Panc1 (cell line): ENCODE results near the gene CLDN34. TPM values are rescaled to one million over a fixed set of nuclear protein-coding genes. Genes with fewer than 3 reads are reported as not detected.

Experiments used
- ATAC-seq: fragments of 200-7000 bp; cut with Tn5 transposase; 2 replicates; pipeline ENCODE4 v1.9.1; 2020; ENCODE audit warnings: mild to moderate bottlenecking, moderate library complexity
- BruUV-seq: library from RNA; stranded (reverse); fragments of 400-500 nt; replicated peaks from 2 replicates; lab custom pipeline; 2021; lab: Mats Ljungman, UMichigan
- CTCF ChIA-PET: fragments of 300-600 bp; sonication (Branson Sonifier 250); formaldehyde crosslinking; loops from one replicate; lab custom pipeline; 2022; ENCODE audit warnings: antibody characterized with exemption; lab: Charles Lee
- POLR2A ChIA-PET: fragments of 300-600 bp; sonication (Branson Sonifier 250); formaldehyde crosslinking; loops from one replicate; lab custom pipeline; 2022; ENCODE audit warnings: antibody characterized with exemption; lab: Charles Lee
- DNase-seq: peaks from one replicate; pipeline ENCODE4 v3.0.0-alpha.2; 2010; ENCODE audit warnings: low read depth, low spot score
- H3K27ac ChIP-seq: 2 replicates; pipeline ENCODE4 v1.5.1; 2011; ENCODE audit warnings: mild to moderate bottlenecking, low read length, inconsistent platforms
- H3K27me3 ChIP-seq: fragments of 200-500 bp; sonication (Bioruptor generic); 2 replicates; pipeline ENCODE4 v1.6.0; 2014; ENCODE audit warnings: low read length, inconsistent platforms; ENCODE audit not compliant: control insufficient read depth, insufficient read depth
- H3K36me3 ChIP-seq: fragments of 200-500 bp; sonication (Bioruptor generic); 2 replicates; pipeline ENCODE4 v1.5.1; 2014; ENCODE audit warnings: inconsistent platforms, mild to moderate bottlenecking, low read length, moderate library complexity; ENCODE audit not compliant: control insufficient read depth, insufficient read depth
- H3K4me1 ChIP-seq: 2 replicates; pipeline ENCODE4 v1.5.1; 2011; ENCODE audit warnings: inconsistent platforms, mild to moderate bottlenecking, low read length, moderate library complexity; ENCODE audit not compliant: control insufficient read depth, insufficient read depth
- H3K4me3 ChIP-seq, 2 experiments: 2 replicates each; pipeline ENCODE4 v1.5.1; 2011 to 2012; ENCODE audit warnings: low read depth in 2 of 2, low read length in 2 of 2, mild to moderate bottlenecking in 2 of 2, inconsistent platforms in 1 of 2, moderate library complexity in 1 of 2
- H3K9me3 ChIP-seq: fragments of 200-500 bp; sonication (Bioruptor generic); 2 replicates; pipeline ENCODE4 v1.5.1; 2014; ENCODE audit warnings: low read depth, mild to moderate bottlenecking, inconsistent platforms, low read length, moderate library complexity; ENCODE audit not compliant: control insufficient read depth, insufficient read depth
- POLR2AphosphoS5 ChIP-seq: IDR thresholded peaks from 2 replicates; pipeline ENCODE4 v1.6.1; 2012; ENCODE audit warnings: mild to moderate bottlenecking, low read depth, low read length, moderate library complexity
- TCF7L2 ChIP-seq: IDR thresholded peaks from 2 replicates; pipeline ENCODE4 v1.6.1; 2011; ENCODE audit warnings: mild to moderate bottlenecking, low read depth, low read length, inconsistent platforms
- in situ Hi-C: cut with HindIII; loops from 2 replicates; pipeline ENCODE4 v1.10.0; 2016; ENCODE audit warnings: low sequenced_read_pairs, low pct_unique_long_range_greater_than_20kb
- intact Hi-C: fragments of 100-400 bp; cut with micrococcal nuclease; formaldehyde crosslinking; loops from one replicate; pipeline ENCODE4 v1.10.0; 2022; ENCODE audit not compliant: unreplicated experiment
- total RNA-seq: library from RNA; stranded (reverse); gene quantifications from one replicate; pipeline ENCODE4 v1.2.1, GENCODE V29; 2021; ENCODE audit not compliant: unreplicated experiment
- TF ChIP-seq, protein P1 (sequence below), 2 experiments: IDR thresholded peaks; 2 replicates each; pipeline ENCODE4 v1.6.1; 2011 to 2012; ENCODE audit warnings: low read depth in 2 of 2, control low read depth in 1 of 2, low read length in 1 of 2, mild to moderate bottlenecking in 1 of 2, moderate library complexity in 1 of 2; ENCODE audit not compliant: insufficient read depth in 1 of 2
- TF ChIP-seq, protein P2 (sequence below): fragments of 450-650 bp; IDR thresholded peaks from 2 replicates; pipeline ENCODE4 v1.5.1; 2017; ENCODE audit warnings: mild to moderate bottlenecking

CLDN34 gene
- total RNA-seq, 1 experiment from 2014 or later = not detected

DNA sequence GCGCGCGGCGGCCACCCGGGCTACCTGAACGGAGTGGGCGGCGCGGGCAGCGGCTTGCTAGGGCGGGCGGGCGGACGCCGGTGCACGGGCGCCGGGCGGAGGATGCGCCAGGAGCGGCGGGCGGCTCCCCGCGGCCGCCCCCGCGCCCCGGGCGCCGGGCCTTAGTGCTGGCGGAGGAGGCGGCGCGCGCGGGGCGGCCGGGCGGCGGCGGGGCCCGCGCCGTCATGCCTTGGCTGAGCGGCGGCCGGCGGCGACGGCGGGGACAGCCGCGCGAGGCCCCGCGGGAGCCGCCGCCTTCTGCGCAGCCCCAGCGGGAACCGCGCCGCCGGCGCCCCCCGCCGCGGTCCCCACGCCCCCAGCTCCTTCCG is 48.2 kb downstream of the CLDN34 start:
- BruUV-seq = no TSS peak
- no peaks in the 10 kb centered on the region for H3K27me3 ChIP-seq
- peak; percentile 29 for ATAC-seq
- no peaks in the 10 kb centered on the region; the same call in 1 of the 2 replicates for H3K4me1 ChIP-seq
- H3K9me3 ChIP-seq = no peaks in the 10 kb centered on the region
- POLR2A ChIA-PET = no interaction called here
- no peak for DNase-seq
- H3K4me3 ChIP-seq = peak overlapping the region in 1 of 2 experiments; percentile 53; a peak in 3 of 4 replicates
- H3K27ac ChIP-seq = no peak overlapping the region
- no peak for TF ChIP-seq TCF7L2
- TF ChIP-seq, protein P1, sequence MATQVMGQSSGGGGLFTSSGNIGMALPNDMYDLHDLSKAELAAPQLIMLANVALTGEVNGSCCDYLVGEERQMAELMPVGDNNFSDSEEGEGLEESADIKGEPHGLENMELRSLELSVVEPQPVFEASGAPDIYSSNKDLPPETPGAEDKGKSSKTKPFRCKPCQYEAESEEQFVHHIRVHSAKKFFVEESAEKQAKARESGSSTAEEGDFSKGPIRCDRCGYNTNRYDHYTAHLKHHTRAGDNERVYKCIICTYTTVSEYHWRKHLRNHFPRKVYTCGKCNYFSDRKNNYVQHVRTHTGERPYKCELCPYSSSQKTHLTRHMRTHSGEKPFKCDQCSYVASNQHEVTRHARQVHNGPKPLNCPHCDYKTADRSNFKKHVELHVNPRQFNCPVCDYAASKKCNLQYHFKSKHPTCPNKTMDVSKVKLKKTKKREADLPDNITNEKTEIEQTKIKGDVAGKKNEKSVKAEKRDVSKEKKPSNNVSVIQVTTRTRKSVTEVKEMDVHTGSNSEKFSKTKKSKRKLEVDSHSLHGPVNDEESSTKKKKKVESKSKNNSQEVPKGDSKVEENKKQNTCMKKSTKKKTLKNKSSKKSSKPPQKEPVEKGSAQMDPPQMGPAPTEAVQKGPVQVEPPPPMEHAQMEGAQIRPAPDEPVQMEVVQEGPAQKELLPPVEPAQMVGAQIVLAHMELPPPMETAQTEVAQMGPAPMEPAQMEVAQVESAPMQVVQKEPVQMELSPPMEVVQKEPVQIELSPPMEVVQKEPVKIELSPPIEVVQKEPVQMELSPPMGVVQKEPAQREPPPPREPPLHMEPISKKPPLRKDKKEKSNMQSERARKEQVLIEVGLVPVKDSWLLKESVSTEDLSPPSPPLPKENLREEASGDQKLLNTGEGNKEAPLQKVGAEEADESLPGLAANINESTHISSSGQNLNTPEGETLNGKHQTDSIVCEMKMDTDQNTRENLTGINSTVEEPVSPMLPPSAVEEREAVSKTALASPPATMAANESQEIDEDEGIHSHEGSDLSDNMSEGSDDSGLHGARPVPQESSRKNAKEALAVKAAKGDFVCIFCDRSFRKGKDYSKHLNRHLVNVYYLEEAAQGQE (IDR thresholded peaks at IDR 0.05; ENCODE audit: insufficient read depth in 1 of 2, low read depth in 2 of 2, low read length in 1 of 2) = no peak
- TF ChIP-seq, protein P2, sequence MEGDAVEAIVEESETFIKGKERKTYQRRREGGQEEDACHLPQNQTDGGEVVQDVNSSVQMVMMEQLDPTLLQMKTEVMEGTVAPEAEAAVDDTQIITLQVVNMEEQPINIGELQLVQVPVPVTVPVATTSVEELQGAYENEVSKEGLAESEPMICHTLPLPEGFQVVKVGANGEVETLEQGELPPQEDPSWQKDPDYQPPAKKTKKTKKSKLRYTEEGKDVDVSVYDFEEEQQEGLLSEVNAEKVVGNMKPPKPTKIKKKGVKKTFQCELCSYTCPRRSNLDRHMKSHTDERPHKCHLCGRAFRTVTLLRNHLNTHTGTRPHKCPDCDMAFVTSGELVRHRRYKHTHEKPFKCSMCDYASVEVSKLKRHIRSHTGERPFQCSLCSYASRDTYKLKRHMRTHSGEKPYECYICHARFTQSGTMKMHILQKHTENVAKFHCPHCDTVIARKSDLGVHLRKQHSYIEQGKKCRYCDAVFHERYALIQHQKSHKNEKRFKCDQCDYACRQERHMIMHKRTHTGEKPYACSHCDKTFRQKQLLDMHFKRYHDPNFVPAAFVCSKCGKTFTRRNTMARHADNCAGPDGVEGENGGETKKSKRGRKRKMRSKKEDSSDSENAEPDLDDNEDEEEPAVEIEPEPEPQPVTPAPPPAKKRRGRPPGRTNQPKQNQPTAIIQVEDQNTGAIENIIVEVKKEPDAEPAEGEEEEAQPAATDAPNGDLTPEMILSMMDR = no peak
- CTCF ChIA-PET = no interaction called here
- no peaks in the 10 kb centered on the region; the same call in 1 of the 2 replicates for H3K36me3 ChIP-seq
- in situ Hi-C loops = no loop called here
- intact Hi-C loops = no loop called here

DNA sequence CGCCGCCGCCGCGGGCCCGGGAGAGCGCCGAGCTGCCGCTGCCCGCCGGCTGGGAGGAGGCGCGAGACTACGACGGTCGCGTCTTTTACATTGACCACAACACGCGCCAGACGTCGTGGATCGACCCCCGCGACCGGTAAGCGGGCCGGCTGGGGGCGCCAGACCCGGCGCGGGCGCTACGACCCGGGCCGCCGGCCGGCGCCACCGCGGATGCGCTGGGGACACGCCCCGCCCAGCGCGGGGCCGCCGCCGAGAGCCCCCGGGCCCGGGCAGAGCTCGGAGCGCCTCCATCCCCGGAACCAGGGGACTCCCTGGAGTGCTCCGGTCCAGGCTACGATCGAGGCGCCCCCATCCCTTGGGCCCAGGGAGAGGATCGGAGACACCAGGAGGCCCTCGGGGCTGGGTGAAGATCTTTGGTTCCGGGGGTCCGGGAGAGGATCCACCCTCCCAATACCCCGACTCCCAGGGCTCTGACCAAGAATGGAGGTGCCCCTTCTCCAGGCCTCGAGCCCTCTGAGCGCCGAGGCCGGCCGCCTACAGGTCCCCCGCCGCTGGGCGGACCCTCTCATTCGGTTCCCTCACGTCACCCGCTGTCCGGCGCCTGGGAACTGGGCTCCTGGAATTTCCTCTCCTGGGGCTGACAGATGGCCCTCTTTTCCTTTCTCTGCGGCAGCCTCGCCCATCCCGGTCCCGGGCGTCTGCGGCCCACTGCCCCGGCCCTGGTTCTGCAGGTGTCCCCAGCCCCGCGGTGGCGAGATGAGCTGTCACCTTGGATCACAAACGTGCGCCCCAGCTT is 48.8 kb downstream of the CLDN34 start:
- ChIA-PET POLR2A (no interaction called here), CTCF (no interaction called here)
- Histone ChIP-seq H3K9me3 (no peaks in the 10 kb centered on the region), H3K27ac (peak overlapping the region; percentile 68), H3K4me1 (no peaks in the 10 kb centered on the region; the same call in 1 of the 2 replicates), H3K27me3 (no peaks in the 10 kb centered on the region), H3K4me3 (peak overlapping the region; percentile 53 to 55), H3K36me3 (no peaks in the 10 kb centered on the region; the same call in 1 of the 2 replicates)
- DNase-seq (no peak), ATAC-seq (peak; percentile 30)
- in situ Hi-C loops (no loop called here), intact Hi-C loops (no loop called here)
- no TSS peak for BruUV-seq
- TF ChIP-seq, protein P2 = peak; percentile 50; the same call in 1 of the 2 replicates
- TF ChIP-seq POLR2AphosphoS5 = no peak
